PC-3 (cell line): Measurements from ENCODE around the gene DYNLRB2.

ENCODE experiments used
- EZH2 ChIP-seq: fragments of 300-600 bp; sonication (generic); IDR thresholded peaks from one replicate; pipeline ENCODE4 v1.6.1; 2017; ENCODE audit warnings: antibody characterized with exemption, mild to moderate bottlenecking, low read length; ENCODE audit not compliant: unreplicated experiment
- EZH2phosphoT487 ChIP-seq: fragments of 300-600 bp; sonication (generic); IDR thresholded peaks from 2 replicates; pipeline ENCODE4 v1.6.1; 2018; ENCODE audit warnings: mild to moderate bottlenecking, antibody characterized with exemption, low read length, borderline replicate concordance
- TF ChIP-seq, protein P1 (sequence below): fragments of 300-600 bp; sonication (generic); conservative IDR thresholded peaks from 2 replicates; pipeline ENCODE4 v1.5.1; 2017; ENCODE audit warnings: antibody characterized with exemption, low read depth, mild to moderate bottlenecking, low read length

DNA sequence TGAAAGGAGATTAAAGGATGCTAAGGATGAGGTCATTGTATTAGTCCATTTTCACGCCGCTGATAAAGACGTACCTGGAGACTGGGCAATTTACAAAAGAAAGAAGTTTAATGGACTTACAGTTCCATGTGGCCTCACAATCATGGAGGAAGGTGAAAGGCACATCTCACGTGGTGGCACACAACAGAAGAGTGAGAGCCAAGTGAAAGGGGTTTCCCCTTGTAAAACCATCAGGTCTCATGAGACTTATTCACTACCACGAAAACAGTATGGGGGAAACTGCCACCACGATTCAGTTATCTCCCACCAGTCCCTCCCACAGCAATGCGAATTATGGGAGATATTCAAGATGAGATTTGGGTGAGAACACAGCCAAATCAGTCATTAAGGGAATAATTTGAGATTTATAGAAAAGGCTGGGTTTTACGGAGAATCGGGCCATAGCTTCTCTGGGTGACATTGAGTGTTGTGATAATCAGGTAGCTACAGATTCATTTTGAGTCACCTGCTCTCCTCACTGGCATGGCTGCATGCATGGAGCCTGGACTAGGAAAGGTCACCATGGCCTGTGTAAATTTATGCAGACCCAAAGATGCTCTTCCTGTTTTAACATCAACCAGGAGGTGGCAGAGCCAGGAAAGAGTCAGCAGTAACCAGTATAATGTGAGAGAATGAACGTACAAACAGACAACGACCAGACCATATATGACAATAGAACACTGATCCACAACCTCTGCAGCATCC, 40.5 kb upstream of the DYNLRB2 start:
- TF ChIP-seq, protein P1, sequence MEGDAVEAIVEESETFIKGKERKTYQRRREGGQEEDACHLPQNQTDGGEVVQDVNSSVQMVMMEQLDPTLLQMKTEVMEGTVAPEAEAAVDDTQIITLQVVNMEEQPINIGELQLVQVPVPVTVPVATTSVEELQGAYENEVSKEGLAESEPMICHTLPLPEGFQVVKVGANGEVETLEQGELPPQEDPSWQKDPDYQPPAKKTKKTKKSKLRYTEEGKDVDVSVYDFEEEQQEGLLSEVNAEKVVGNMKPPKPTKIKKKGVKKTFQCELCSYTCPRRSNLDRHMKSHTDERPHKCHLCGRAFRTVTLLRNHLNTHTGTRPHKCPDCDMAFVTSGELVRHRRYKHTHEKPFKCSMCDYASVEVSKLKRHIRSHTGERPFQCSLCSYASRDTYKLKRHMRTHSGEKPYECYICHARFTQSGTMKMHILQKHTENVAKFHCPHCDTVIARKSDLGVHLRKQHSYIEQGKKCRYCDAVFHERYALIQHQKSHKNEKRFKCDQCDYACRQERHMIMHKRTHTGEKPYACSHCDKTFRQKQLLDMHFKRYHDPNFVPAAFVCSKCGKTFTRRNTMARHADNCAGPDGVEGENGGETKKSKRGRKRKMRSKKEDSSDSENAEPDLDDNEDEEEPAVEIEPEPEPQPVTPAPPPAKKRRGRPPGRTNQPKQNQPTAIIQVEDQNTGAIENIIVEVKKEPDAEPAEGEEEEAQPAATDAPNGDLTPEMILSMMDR, result no peak
- TF ChIP-seq EZH2 (no peak), EZH2phosphoT487 (no peak)
